Tibial nerve (tissue), 4 donors: ENCODE data around the gene LAMB1.

ENCODE experiments used
- CTCF ChIP-seq, 5 experiments: fragments of 200-600 bp in 3 of 5; fragments of 450-650 bp in 2 of 5; sonication (generic) in 3 of 5; IDR thresholded peaks; one replicate each; pipeline ENCODE4 v1.5.1; 2016 to 2019; ENCODE audit warnings: antibody characterized with exemption in 5 of 5, mild to moderate bottlenecking in 3 of 5, moderate library complexity in 2 of 5
- EP300 ChIP-seq, 2 donors: sonication (generic); formaldehyde crosslinking; IDR thresholded peaks; one replicate each; pipeline ENCODE4 v1.6.1; 2017; ENCODE audit warnings: antibody characterized with exemption in 2 of 2, mild to moderate bottlenecking in 1 of 2
- POLR2A ChIP-seq, 2 donors: fragments of 450-650 bp; IDR thresholded peaks; one replicate each; pipeline ENCODE4 v1.6.1; 2017; ENCODE audit warnings: antibody characterized with exemption in 2 of 2, mild to moderate bottlenecking in 2 of 2, moderate library complexity in 2 of 2

DNA sequence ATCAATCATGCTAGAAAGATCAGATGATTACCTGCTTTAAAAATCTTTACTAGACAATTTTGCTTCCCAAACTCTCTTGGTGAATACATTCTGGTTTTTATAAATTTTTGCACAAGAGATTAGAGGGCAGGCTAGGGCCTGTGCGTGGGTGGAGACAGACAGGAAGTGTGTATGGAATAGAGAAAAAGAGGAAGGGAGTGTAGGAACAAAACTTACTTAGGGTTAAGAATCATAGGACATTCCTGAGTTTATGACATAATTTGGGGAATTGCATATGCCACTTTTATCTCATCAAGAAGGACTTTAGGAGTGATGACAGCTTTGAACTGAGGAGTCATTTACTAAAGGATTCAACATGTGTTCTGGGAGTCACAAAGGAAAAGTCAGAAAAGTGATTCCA lies 31.3 kb downstream of the LAMB1 start:
- TF ChIP-seq CTCF (IDR thresholded peaks at IDR 0.05) = no peak
- no peak for TF ChIP-seq POLR2A (IDR thresholded peaks at IDR 0.05)
- TF ChIP-seq EP300 (IDR thresholded peaks at IDR 0.05) = no peak
